ENCODE results near the gene INTS15. TPM values are rescaled to one million over a fixed set of nuclear protein-coding genes. Genes with fewer than 3 reads are reported as not detected.

INTS15 gene
- total RNA-seq, 6 donors from 2014 or later = 23.4 to 61.8 (median 35.4) TPM

- 93 to 100% methylated on average over 1 to 8 of the region's 10 CpGs for WGBS, 2 donors
- peak in 1 of 2 donors; percentile 65 for DNase-seq
- ATAC-seq (ENCODE audit: low FRiP score in 2 of 2) = no peak
- Histone ChIP-seq H3K27ac (no peak overlapping the region), H3K4me3 (no peak overlapping the region), H3K9me3 (no peaks in the 10 kb centered on the region), H3K27me3 (no peaks in the 10 kb centered on the region), H3K4me1 (no peaks in the 10 kb centered on the region), H3K36me3 (peaks cover 5 to 96% (median 78%) of the 10 kb centered on the region in 4 donors)
- no peak for TF ChIP-seq POLR2AphosphoS5 (IDR thresholded peaks at IDR 0.05)
- no peak for TF ChIP-seq POLR2A (IDR thresholded peaks at IDR 0.05)
- no peak for TF ChIP-seq EP300 (IDR thresholded peaks at IDR 0.05)
- TF ChIP-seq CTCF (IDR thresholded peaks at IDR 0.05) = no peak
Measured at GRCh38 chr7:6604458-6604857, 14.6 kb downstream of the INTS15 start.

- Histone ChIP-seq H3K27me3 (no peaks in the 10 kb centered on the region), H3K4me1 (no peaks in the 10 kb centered on the region), H3K36me3 (peaks cover 3 to 75% (median 56%) of the 10 kb centered on the region in 4 donors), H3K4me3 (no peak overlapping the region), H3K27ac (no peak overlapping the region), H3K9me3 (no peaks in the 10 kb centered on the region)
- no peak for TF ChIP-seq EP300 (IDR thresholded peaks at IDR 0.05)
- no peak for TF ChIP-seq POLR2AphosphoS5 (IDR thresholded peaks at IDR 0.05)
- TF ChIP-seq POLR2A (IDR thresholded peaks at IDR 0.05) = no peak
- no peak for TF ChIP-seq CTCF (IDR thresholded peaks at IDR 0.05)
- ATAC-seq (ENCODE audit: low FRiP score in 2 of 2) (no peak), DNase-seq (peak in 1 of 2 donors; percentile 82)
- WGBS, 2 donors = 91 to 94% methylated on average over 20 to 33 of the region's 36 CpGs
Measured at GRCh38 chr7:6606866-6607583, 17.2 kb downstream of the INTS15 start.

- ATAC-seq (ENCODE audit: low FRiP score in 2 of 2) (peak in 1 of 2 donors; percentile 41), DNase-seq (peak in 1 of 2 donors; percentile 84)
Measured at GRCh38 chr7:6607651-6608051, 17.8 kb downstream of the INTS15 start.

GRCh38 chr7:6608081-6608480, 18.3 kb downstream of the INTS15 start:
- TF ChIP-seq CTCF (IDR thresholded peaks at IDR 0.05) (no peak), POLR2AphosphoS5 (IDR thresholded peaks at IDR 0.05) (no peak), EP300 (IDR thresholded peaks at IDR 0.05) (no peak), POLR2A (IDR thresholded peaks at IDR 0.05) (no peak)
- Histone ChIP-seq H3K27ac (no peak overlapping the region), H3K36me3 (peaks cover 3 to 65% (median 47%) of the 10 kb centered on the region in 4 donors), H3K9me3 (no peaks in the 10 kb centered on the region), H3K4me3 (no peak overlapping the region), H3K27me3 (no peaks in the 10 kb centered on the region), H3K4me1 (no peaks in the 10 kb centered on the region)
- WGBS, 2 donors = 92 to 94% methylated on average over 24 to 27 of the region's 27 CpGs
- ATAC-seq (ENCODE audit: low FRiP score in 2 of 2) (no peak), DNase-seq (peak in 1 of 2 donors; percentile 62)

More at GRCh38 chr7:6607651-6608051, 17.8 kb downstream of the INTS15 start:
- 96 to 97% methylated on average over 12 to 38 of the region's 38 CpGs for WGBS, 2 donors
- TF ChIP-seq CTCF (IDR thresholded peaks at IDR 0.05) (no peak), POLR2A (IDR thresholded peaks at IDR 0.05) (no peak), POLR2AphosphoS5 (IDR thresholded peaks at IDR 0.05) (no peak), EP300 (IDR thresholded peaks at IDR 0.05) (no peak)
- H3K27ac ChIP-seq = no peak overlapping the region
- no peaks in the 10 kb centered on the region for H3K4me1 ChIP-seq
- H3K4me3 ChIP-seq = no peak overlapping the region
- no peaks in the 10 kb centered on the region for H3K9me3 ChIP-seq
- peaks cover 3 to 69% (median 50%) of the 10 kb centered on the region in 4 donors for H3K36me3 ChIP-seq
- H3K27me3 ChIP-seq = no peaks in the 10 kb centered on the region

Measured in upper lobe of left lung (tissue), 6 donors.